GM12875 (cell line): ENCODE measurements around the gene ENOX1.

Source experiments
- H3K4me3 ChIP-seq: one replicate; pipeline ENCODE4 v1.5.1; 2011; ENCODE audit warnings: low read depth, low read length, control low read depth
- CTCF ChIP-seq: IDR thresholded peaks from 2 replicates; pipeline ENCODE4 v1.5.1; 2011; ENCODE audit warnings: low read depth, mild to moderate bottlenecking, control low read depth, inconsistent platforms, low read length, moderate library complexity, borderline replicate concordance; ENCODE audit not compliant: insufficient read depth

Gene ENOX1

GRCh38 chr13:43558326-43558725 is 228.4 kb downstream of the ENOX1 start:
- no peak for TF ChIP-seq CTCF
- no peak overlapping the region for H3K4me3 ChIP-seq

GRCh38 chr13:43555667-43556066 is 231.1 kb downstream of the ENOX1 start:
- no peak overlapping the region for H3K4me3 ChIP-seq
- TF ChIP-seq CTCF = no peak

- no peak for TF ChIP-seq CTCF
- H3K4me3 ChIP-seq = no peak overlapping the region
Measured at GRCh38 chr13:43551897-43552456, 234.8 kb downstream of the ENOX1 start.

- TF ChIP-seq CTCF = no peak
- H3K4me3 ChIP-seq = no peak overlapping the region
Measured at GRCh38 chr13:43546816-43547215, 240.0 kb downstream of the ENOX1 start.

GRCh38 chr13:43546251-43546650 is 240.5 kb downstream of the ENOX1 start:
- no peak overlapping the region for H3K4me3 ChIP-seq
- no peak for TF ChIP-seq CTCF

GRCh38 chr13:43545317-43545874 is 241.4 kb downstream of the ENOX1 start:
- TF ChIP-seq CTCF = no peak
- H3K4me3 ChIP-seq = no peak overlapping the region

- no peak overlapping the region for H3K4me3 ChIP-seq
- TF ChIP-seq CTCF = no peak
Measured at GRCh38 chr13:43544631-43545030, 242.1 kb downstream of the ENOX1 start.
